H4 (cell line): ENCODE results near the gene DOC2B. TPM values are rescaled to one million over a fixed set of nuclear protein-coding genes. Genes with fewer than 3 reads are reported as not detected.

Experiments
- total RNA-seq: library from RNA; depleted of rRNA; stranded (reverse); fragments of >200 nt; shearing (Covaris generic); gene quantifications from 2 replicates; pipeline ENCODE4 v1.2.3, GENCODE V29; 2014; rRNA removed

The DOC2B gene
- total RNA-seq, 1 experiment from 2014 or later, result not detected

Other genes with a start within 250 kb of the DOC2B start
- gene SCGB1C2, start 44.1 kb downstream of the DOC2B start, total RNA-seq, result not detected in 2 replicates
- 6.0 and 9.6 TPM in 2 replicates for gene RPH3AL, start 171.2 kb upstream of the DOC2B start, total RNA-seq